GM23248 (cell line): ENCODE measurements around the gene HDAC9.

Experiments used
- EZH2 ChIP-seq: fragments of 200-600 bp; sonication (generic); IDR thresholded peaks from 2 replicates; pipeline ENCODE4 v1.6.1; 2018; ENCODE audit warnings: antibody characterized with exemption, mild to moderate bottlenecking; ENCODE audit not compliant: insufficient read depth, poor library complexity, severe bottlenecking
- EZH2phosphoT487 ChIP-seq: fragments of 200-600 bp; sonication (generic); IDR thresholded peaks from 2 replicates; pipeline ENCODE4 v1.6.1; 2018; ENCODE audit warnings: antibody characterized with exemption, moderate library complexity, mild to moderate bottlenecking, low read depth; ENCODE audit not compliant: insufficient read depth

DNA sequence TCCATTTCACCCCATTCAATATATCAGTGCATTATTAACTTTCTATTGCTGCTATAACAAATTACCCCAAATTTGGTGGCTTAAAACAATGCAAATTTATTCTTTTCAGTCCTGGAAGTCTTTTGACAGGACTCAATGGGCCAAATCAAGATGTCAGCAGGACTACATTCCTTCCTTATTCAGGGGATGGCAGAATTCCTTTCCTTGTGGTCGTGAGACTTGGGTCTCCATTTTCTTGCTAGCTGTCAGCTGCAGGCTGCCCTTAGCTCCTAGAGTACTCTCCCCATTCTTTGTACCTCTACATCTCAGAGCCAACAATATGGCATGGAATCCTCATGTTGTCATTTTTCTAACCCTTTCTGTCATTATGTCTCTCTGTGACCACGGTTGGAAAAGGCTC is 310.6 kb downstream of the HDAC9 start:
- TF ChIP-seq EZH2phosphoT487 (no peak), EZH2 (no peak)
